Thoracic aorta (tissue), 2 donors: Measurements from ENCODE around the gene NAV2. TPM values are rescaled to one million over a fixed set of nuclear protein-coding genes. Genes with fewer than 3 reads are reported as not detected.

Experiments
- ATAC-seq: fragments of 150-250 bp; one replicate; pipeline ENCODE4 v1.8.0; 2017; ENCODE audit warnings: low read depth; ENCODE audit not compliant: insufficient number of reproducible peaks, low FRiP score
- DNase-seq: peaks from one replicate; pipeline ENCODE4 v3.0.0-alpha.2; 2020; ENCODE audit warnings: low spot score
- H3K27ac ChIP-seq, 2 donors: fragments of 200-600 bp; sonication (generic); 1 replicate in 1 of 2; 2 replicates in 1 of 2; pipeline ENCODE4 v1.5.1; 2016; ENCODE audit warnings: mild to moderate bottlenecking in 2 of 2, moderate library complexity in 2 of 2
- H3K27me3 ChIP-seq: fragments of 200-600 bp; sonication (generic); replicated peaks from 2 replicates; pipeline ENCODE4 v1.6.0; 2016; ENCODE audit warnings: mild to moderate bottlenecking; ENCODE audit not compliant: insufficient read depth
- H3K36me3 ChIP-seq: fragments of 200-600 bp; sonication (generic); one replicate; pipeline ENCODE4 v1.5.1; 2016
- H3K4me1 ChIP-seq, 2 donors: fragments of 200-600 bp; sonication (generic); 1 replicate in 1 of 2; 2 replicates in 1 of 2; pipeline versions ENCODE4 v1.5.1 to v1.6.0; 2016; ENCODE audit warnings: low read depth in 2 of 2, mild to moderate bottlenecking in 1 of 2; ENCODE audit not compliant: control insufficient read depth in 1 of 2
- H3K4me3 ChIP-seq: fragments of 200-600 bp; sonication (generic); 2 replicates; pipeline ENCODE4 v1.5.1; 2016; ENCODE audit warnings: mild to moderate bottlenecking
- H3K9me3 ChIP-seq: fragments of 200-600 bp; sonication (generic); 2 replicates; pipeline ENCODE4 v1.5.1; 2016
- total RNA-seq, 2 donors: library from RNA; depleted of rRNA; stranded (reverse); fragments of >200 nt; gene quantifications; one replicate each; pipeline versions ENCODE4 v1.1.0 to v1.2.3, GENCODE V29; 2016
- TF ChIP-seq, protein P1 (sequence below): fragments of 200-600 bp; sonication (generic); IDR thresholded peaks from one replicate; pipeline ENCODE4 v1.5.1; 2019; ENCODE audit warnings: antibody characterized with exemption

Gene NAV2
- total RNA-seq, 2 donors from 2014 or later: 125 to 230 TPM

DNA sequence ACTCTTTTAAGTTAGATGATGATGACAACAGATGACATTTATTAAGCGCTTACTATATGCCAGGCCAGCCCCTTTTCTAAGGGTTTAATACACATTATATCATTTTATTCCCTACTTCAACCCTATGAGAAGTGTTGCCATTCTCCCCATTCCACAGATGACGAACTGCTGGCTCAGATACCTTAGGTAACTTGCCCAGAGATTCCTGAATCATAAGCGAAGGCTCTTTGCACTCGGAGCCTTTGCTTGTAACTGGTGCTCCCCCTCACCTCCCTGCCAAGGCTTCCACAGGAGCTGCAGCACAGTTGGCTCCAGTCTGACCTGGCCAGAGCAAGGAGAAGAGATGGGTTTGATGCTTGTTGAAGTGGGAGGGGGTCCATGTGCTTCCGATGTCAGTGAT is 404.7 kb downstream of the NAV2 start:
- TF ChIP-seq, protein P1, sequence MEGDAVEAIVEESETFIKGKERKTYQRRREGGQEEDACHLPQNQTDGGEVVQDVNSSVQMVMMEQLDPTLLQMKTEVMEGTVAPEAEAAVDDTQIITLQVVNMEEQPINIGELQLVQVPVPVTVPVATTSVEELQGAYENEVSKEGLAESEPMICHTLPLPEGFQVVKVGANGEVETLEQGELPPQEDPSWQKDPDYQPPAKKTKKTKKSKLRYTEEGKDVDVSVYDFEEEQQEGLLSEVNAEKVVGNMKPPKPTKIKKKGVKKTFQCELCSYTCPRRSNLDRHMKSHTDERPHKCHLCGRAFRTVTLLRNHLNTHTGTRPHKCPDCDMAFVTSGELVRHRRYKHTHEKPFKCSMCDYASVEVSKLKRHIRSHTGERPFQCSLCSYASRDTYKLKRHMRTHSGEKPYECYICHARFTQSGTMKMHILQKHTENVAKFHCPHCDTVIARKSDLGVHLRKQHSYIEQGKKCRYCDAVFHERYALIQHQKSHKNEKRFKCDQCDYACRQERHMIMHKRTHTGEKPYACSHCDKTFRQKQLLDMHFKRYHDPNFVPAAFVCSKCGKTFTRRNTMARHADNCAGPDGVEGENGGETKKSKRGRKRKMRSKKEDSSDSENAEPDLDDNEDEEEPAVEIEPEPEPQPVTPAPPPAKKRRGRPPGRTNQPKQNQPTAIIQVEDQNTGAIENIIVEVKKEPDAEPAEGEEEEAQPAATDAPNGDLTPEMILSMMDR: no peak
- Histone ChIP-seq H3K36me3 (peaks cover 47% of the 10 kb centered on the region), H3K27ac (peak overlapping the region in 1 of 2 donors; percentile 15)

DNA sequence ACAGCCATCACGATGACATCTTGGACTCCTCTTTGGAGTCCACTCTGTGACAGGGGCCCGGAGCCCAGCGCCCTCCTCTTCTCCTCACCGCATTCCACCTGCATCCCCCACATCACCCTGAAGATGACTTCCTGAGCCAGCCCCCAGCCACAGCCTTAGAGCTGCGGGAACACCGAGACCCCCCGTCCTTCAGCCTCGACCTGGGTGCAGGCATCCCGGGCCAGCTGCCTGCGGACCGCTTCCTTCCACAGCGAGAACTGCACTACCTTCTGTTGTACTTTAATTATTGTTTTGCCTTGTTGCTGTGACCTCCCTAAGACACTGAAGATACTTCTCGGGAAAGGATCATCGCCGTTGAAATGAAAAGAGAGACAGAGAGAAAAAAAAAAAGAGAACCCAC is 405.6 kb downstream of the NAV2 start:
- no peaks in the 10 kb centered on the region for H3K27me3 ChIP-seq
- H3K27ac ChIP-seq: no peak overlapping the region
- H3K4me3 ChIP-seq: no peak overlapping the region
- DNase-seq (no peak), ATAC-seq (no peak)
- H3K36me3 ChIP-seq: peaks cover 47% of the 10 kb centered on the region
- peaks cover 9 to 51% of the 10 kb centered on the region in 2 donors for H3K4me1 ChIP-seq
- H3K9me3 ChIP-seq: no peaks in the 10 kb centered on the region
- TF ChIP-seq, protein P1: no peak

More for the DNA sequence above, 404.7 kb downstream of the NAV2 start:
- ATAC-seq: no peak
- no peak for DNase-seq
- no peaks in the 10 kb centered on the region for H3K27me3 ChIP-seq
- H3K4me1 ChIP-seq: peaks cover 16 to 60% of the 10 kb centered on the region in 2 donors
- no peak overlapping the region for H3K4me3 ChIP-seq
- H3K9me3 ChIP-seq: no peaks in the 10 kb centered on the region

DNA sequence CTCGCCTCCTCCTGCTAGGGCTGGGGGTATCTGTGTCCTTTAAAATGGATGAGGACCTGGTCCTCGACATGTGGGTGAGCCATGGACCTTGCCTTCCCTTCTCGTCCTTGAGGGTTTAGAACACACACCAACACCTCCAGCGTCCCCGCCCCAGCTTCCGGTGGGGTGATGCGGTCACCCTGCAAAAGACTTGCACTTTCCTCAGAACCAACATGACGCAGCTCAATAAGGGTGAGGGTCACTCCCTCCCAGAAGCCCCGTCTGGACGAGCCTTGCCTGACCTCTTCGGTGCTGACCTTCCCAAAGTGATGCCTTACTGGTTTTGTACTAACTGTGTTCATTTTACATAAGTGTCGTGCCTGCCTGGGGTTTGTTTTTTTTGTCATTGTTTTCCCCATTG is 406.7 kb downstream of the NAV2 start:
- Histone ChIP-seq H3K27me3 (no peaks in the 10 kb centered on the region), H3K4me1 (peaks cover 9 to 39% of the 10 kb centered on the region in 2 donors), H3K27ac (no peak overlapping the region), H3K36me3 (peaks cover 41% of the 10 kb centered on the region), H3K4me3 (no peak overlapping the region), H3K9me3 (no peaks in the 10 kb centered on the region)
- DNase-seq: no peak
- TF ChIP-seq, protein P1: no peak
- ATAC-seq: no peak

DNA sequence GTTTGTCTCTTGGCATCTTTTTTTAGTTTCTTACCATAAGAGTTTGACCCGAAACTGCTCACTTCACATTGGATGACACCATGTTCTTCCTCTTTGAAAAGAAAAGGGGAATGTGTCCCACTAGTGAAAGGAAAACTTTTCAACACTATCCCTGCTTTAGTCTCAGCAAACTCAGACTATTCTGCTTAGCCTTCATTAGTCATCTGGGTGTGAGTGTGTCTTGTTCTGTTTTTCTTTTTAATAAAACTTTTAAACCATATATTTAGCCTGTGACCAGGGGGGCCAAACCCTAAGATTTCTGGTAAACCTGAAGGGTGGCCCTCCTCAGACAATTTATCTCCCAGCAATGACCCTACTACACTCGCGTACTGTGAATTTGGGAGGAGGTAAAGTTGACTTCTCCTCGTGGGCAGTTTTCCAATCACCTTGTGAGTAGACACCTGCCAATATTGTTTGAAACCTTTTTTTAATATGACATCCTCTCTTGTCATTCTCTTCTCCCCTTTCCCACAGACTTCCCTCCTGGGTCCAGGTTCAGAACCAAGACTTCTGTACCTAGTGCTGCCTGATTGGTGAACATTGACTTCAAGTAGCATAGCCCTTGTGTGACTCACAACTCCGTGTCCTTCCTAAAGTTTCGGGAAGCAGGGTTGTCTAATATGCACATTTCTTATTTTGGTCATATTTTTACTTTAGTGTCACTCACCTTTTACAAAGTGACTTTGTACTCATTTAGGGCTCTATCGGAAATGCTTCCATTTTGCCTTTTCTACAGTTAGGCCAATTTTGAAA is 407.7 kb downstream of the NAV2 start:
- Histone ChIP-seq H3K9me3 (no peaks in the 10 kb centered on the region), H3K4me1 (peaks cover 9 to 29% of the 10 kb centered on the region in 2 donors), H3K4me3 (no peak overlapping the region), H3K27ac (no peak overlapping the region), H3K36me3 (peaks cover 32% of the 10 kb centered on the region), H3K27me3 (no peaks in the 10 kb centered on the region)
- DNase-seq: no peak
- TF ChIP-seq, protein P1: no peak
- ATAC-seq: no peak

DNA sequence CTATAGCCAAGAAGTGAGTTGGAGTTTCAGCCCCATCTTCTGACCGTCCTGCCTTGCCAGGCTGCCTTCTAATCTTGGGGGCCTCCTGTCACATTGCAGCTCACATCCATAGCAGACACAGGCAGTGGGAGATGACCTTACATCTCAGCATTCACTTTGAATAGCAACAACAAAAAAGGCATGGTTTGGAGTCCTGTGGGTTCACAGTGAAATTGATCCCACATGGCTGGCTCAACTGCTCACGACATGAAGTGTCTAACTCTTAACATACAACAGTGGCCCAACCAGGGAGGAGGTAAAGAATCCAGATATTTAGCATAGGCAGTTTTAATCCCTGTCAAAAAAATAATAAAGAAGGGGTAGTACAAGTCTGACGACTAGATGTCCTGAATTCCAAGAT is 409.5 kb downstream of the NAV2 start:
- TF ChIP-seq, protein P1: no peak
- no peak for ATAC-seq
- Histone ChIP-seq H3K4me3 (no peak overlapping the region), H3K4me1 (peaks cover 4 to 11% of the 10 kb centered on the region in 2 donors), H3K27me3 (no peaks in the 10 kb centered on the region), H3K27ac (no peak overlapping the region), H3K9me3 (no peaks in the 10 kb centered on the region), H3K36me3 (peaks cover 32% of the 10 kb centered on the region)
- no peak for DNase-seq
